PC-3 (cell line): ENCODE data around the gene TAF7. TPM values are rescaled to one million over a fixed set of nuclear protein-coding genes. Genes with fewer than 3 reads are reported as not detected.

Experiments
- ATAC-seq: fragments of 200-7000 bp; cut with Tn5 transposase; 2 replicates; pipeline ENCODE4 v1.9.1; 2020; ENCODE audit warnings: mild to moderate bottlenecking, moderate library complexity
- BruUV-seq: library from RNA; stranded (reverse); fragments of 400-500 nt; replicated peaks from 2 replicates; lab custom pipeline; 2021; lab: Mats Ljungman, UMichigan
- CTCF ChIA-PET: fragments of 300-600 bp; sonication (Branson Sonifier 250); formaldehyde crosslinking; loops from one replicate; lab custom pipeline; 2022; ENCODE audit warnings: antibody characterized with exemption; lab: Charles Lee
- POLR2A ChIA-PET: fragments of 300-600 bp; sonication (Branson Sonifier 250); formaldehyde crosslinking; loops from one replicate; lab custom pipeline; 2022; ENCODE audit warnings: antibody characterized with exemption; ENCODE audit not compliant: unreplicated experiment; lab: Charles Lee
- DNase-seq: peaks from one replicate; pipeline ENCODE4 v3.0.0-alpha.2; 2015
- H2AFZ ChIP-seq: fragments of 300-600 bp; sonication (generic); 2 replicates; pipeline ENCODE4 v1.6.0; 2016; ENCODE audit warnings: antibody characterized with exemption, low read length
- H3F3A ChIP-seq: fragments of 300-600 bp; sonication (generic); one replicate; pipeline ENCODE4 v1.6.0; 2017; ENCODE audit warnings: antibody characterized with exemption, low read length, control low read depth, mild to moderate bottlenecking; ENCODE audit not compliant: unreplicated experiment
- H3K27ac ChIP-seq: fragments of 300-600 bp; sonication (generic); 2 replicates; pipeline ENCODE4 v1.5.1; 2016; ENCODE audit warnings: mild to moderate bottlenecking, low read length
- H3K27me3 ChIP-seq: fragments of 300-600 bp; sonication (generic); 2 replicates; pipeline ENCODE4 v1.6.1; 2016; ENCODE audit warnings: low read length, mixed read lengths
- H3K36me3 ChIP-seq: fragments of 300-600 bp; sonication (generic); 2 replicates; pipeline ENCODE4 v1.6.1; 2016; ENCODE audit warnings: low read depth, mixed run types, low read length, mixed read lengths
- H3K4me1 ChIP-seq: fragments of 300-600 bp; sonication (generic); 2 replicates; pipeline ENCODE4 v1.5.1; 2016; ENCODE audit warnings: low read length; ENCODE audit not compliant: insufficient read depth
- H3K4me2 ChIP-seq: fragments of 300-600 bp; sonication (generic); 2 replicates; pipeline ENCODE4 v1.6.0; 2016; ENCODE audit warnings: low read length
- H3K4me3 ChIP-seq: fragments of 300-600 bp; sonication (generic); 2 replicates; pipeline ENCODE4 v1.5.1; 2016; ENCODE audit warnings: mild to moderate bottlenecking, low read length, mixed read lengths
- H3K79me2 ChIP-seq: fragments of 300-600 bp; sonication (generic); 2 replicates; pipeline ENCODE4 v1.6.1; 2017; ENCODE audit warnings: low read length, mixed read lengths
- H3K9ac ChIP-seq: fragments of 300-600 bp; sonication (generic); 2 replicates; pipeline ENCODE4 v1.6.0; 2016; ENCODE audit warnings: mild to moderate bottlenecking, low read length
- H3K9me2 ChIP-seq: fragments of 300-600 bp; sonication (generic); replicated peaks from 2 replicates; pipeline ENCODE4 v1.6.1; 2016; ENCODE audit warnings: mixed run types, low read length, mixed read lengths
- H3K9me3 ChIP-seq: fragments of 300-600 bp; sonication (generic); 2 replicates; pipeline ENCODE4 v1.6.1; 2016; ENCODE audit warnings: low read length, mixed read lengths
- H4K20me1 ChIP-seq: fragments of 300-600 bp; sonication (generic); 2 replicates; pipeline ENCODE4 v1.6.1; 2016; ENCODE audit warnings: low read length, mixed read lengths
- CTCF ChIP-seq: fragments of 300-600 bp; sonication (generic); conservative IDR thresholded peaks from 2 replicates; pipeline ENCODE4 v1.5.1; 2017; ENCODE audit warnings: antibody characterized with exemption, low read depth, mild to moderate bottlenecking, low read length
- EZH2 ChIP-seq: fragments of 300-600 bp; sonication (generic); IDR thresholded peaks from one replicate; pipeline ENCODE4 v1.6.1; 2017; ENCODE audit warnings: antibody characterized with exemption, mild to moderate bottlenecking, low read length; ENCODE audit not compliant: unreplicated experiment
- EZH2phosphoT487 ChIP-seq: fragments of 300-600 bp; sonication (generic); IDR thresholded peaks from 2 replicates; pipeline ENCODE4 v1.6.1; 2018; ENCODE audit warnings: mild to moderate bottlenecking, antibody characterized with exemption, low read length, borderline replicate concordance
- intact Hi-C: fragments of 100-400 bp; cut with micrococcal nuclease; formaldehyde crosslinking; loops from 2 replicates; pipeline ENCODE4 v1.9.0; 2023
- total RNA-seq: library from RNA; depleted of rRNA; stranded (reverse); fragments of >200 nt; gene quantifications from 2 replicates; pipeline ENCODE4 v1.2.3, GENCODE V29; 2014

TAF7 gene
- total RNA-seq, 1 experiment from 2014 or later: 32.3 TPM

GRCh38 chr5:141345327-141345726, 24.7 kb upstream of the TAF7 start:
- intact Hi-C loops: no loop called here
- CTCF ChIA-PET: no interaction called here
- Histone ChIP-seq H3F3A (no peaks in the 10 kb centered on the region), H3K9ac (no peak overlapping the region), H2AFZ (no peak overlapping the region), H4K20me1 (no peaks in the 10 kb centered on the region), H3K4me2 (no peak overlapping the region), H3K4me3 (no peak overlapping the region), H3K36me3 (no peaks in the 10 kb centered on the region), H3K27ac (no peak overlapping the region), H3K9me3 (no peaks in the 10 kb centered on the region), H3K27me3 (no peaks in the 10 kb centered on the region), H3K9me2 (no peaks in the 10 kb centered on the region), H3K4me1 (no peaks in the 10 kb centered on the region), H3K79me2 (no peaks in the 10 kb centered on the region)
- no peak for ATAC-seq
- TF ChIP-seq CTCF (no peak), EZH2phosphoT487 (no peak), EZH2 (no peak)
- DNase-seq: no peak
- BruUV-seq: no TSS peak
- POLR2A ChIA-PET: no interaction called here

GRCh38 chr5:141343953-141344463, 23.4 kb upstream of the TAF7 start:
- Histone ChIP-seq H3K4me3 (no peak overlapping the region), H3K36me3 (no peaks in the 10 kb centered on the region), H3K4me2 (no peak overlapping the region), H3K9me3 (no peaks in the 10 kb centered on the region), H4K20me1 (no peaks in the 10 kb centered on the region), H3K79me2 (no peaks in the 10 kb centered on the region), H3K27me3 (no peaks in the 10 kb centered on the region), H3F3A (no peaks in the 10 kb centered on the region), H3K27ac (no peak overlapping the region), H3K4me1 (no peaks in the 10 kb centered on the region), H3K9me2 (no peaks in the 10 kb centered on the region), H3K9ac (no peak overlapping the region), H2AFZ (no peak overlapping the region)
- ChIA-PET POLR2A (no interaction called here), CTCF (no interaction called here)
- no TSS peak for BruUV-seq
- TF ChIP-seq EZH2phosphoT487: no peak
- no peak for TF ChIP-seq CTCF
- TF ChIP-seq EZH2: no peak
- DNase-seq (no peak), ATAC-seq (no peak)
- intact Hi-C loops: no loop called here

GRCh38 chr5:141343242-141343952, 22.8 kb upstream of the TAF7 start, which contains the start of gene PCDHGA3:
TSS of gene PCDHGA3 (plus strand) at chr5:141343829. CDS start at chr5:141344034, 205 bp downstream.
- intact Hi-C loops: no loop called here
- H3K79me2 ChIP-seq: no peaks in the 10 kb centered on the region
- H3K9me2 ChIP-seq: no peaks in the 10 kb centered on the region
- no peak within 1 kb of the TSS for H3K4me3 ChIP-seq
- H2AFZ ChIP-seq: no peak within 1 kb of the TSS
- no peaks in the 10 kb centered on the region for H4K20me1 ChIP-seq
- H3K4me1 ChIP-seq: no peaks in the 10 kb centered on the region
- no peaks in the 10 kb centered on the region for H3K27me3 ChIP-seq
- CTCF ChIA-PET: no interaction called here
- H3K36me3 ChIP-seq: no peaks in the 10 kb centered on the region
- ATAC-seq: no peak
- no peak within 1 kb of the TSS for H3K9ac ChIP-seq
- TF ChIP-seq EZH2phosphoT487 (no peak), EZH2 (no peak), CTCF (no peak; the same call in 1 of the 2 replicates)
- DNase-seq: no peak
- H3K9me3 ChIP-seq: no peaks in the 10 kb centered on the region
- H3F3A ChIP-seq: no peaks in the 10 kb centered on the region
- no peak within 1 kb of the TSS for H3K4me2 ChIP-seq
- H3K27ac ChIP-seq: no peak within 1 kb of the TSS
- BruUV-seq: no TSS peak
- POLR2A ChIA-PET: no interaction called here
